Retinal pigment epithelial cell (primary cell): ENCODE measurements around the gene RNF168.
"Not testable (repeated sequence)": the region's sequence is repeated elsewhere in the genome, so short reads cannot be mapped to it uniquely, and the experiment has no call there.

ENCODE experiments used
- DNase-seq: peaks from one replicate; pipeline ENCODE4 v3.0.0-alpha.2; 2010; ENCODE audit warnings: low read depth
- H3K4me3 ChIP-seq: 2 replicates; pipeline ENCODE4 v1.5.1; 2011; ENCODE audit warnings: mild to moderate bottlenecking, low read length, control low read depth, moderate library complexity
- CTCF ChIP-seq: conservative IDR thresholded peaks from 2 replicates; pipeline ENCODE4 v1.5.1; 2011; ENCODE audit warnings: low read depth, low read length, control low read depth, inconsistent platforms

The RNF168 gene

GRCh38 chr3:196492080-196492479 is 11.5 kb downstream of the RNF168 start:
- no peak for DNase-seq
- no peak overlapping the region for H3K4me3 ChIP-seq
- TF ChIP-seq CTCF, result no peak

GRCh38 chr3:196489747-196490146 is 13.8 kb downstream of the RNF168 start:
- no peak for TF ChIP-seq CTCF
- no peak overlapping the region for H3K4me3 ChIP-seq
- no peak for DNase-seq

- H3K4me3 ChIP-seq, result no peak overlapping the region
- DNase-seq, result no peak
- TF ChIP-seq CTCF, result peak; percentile 57
Measured at GRCh38 chr3:196486263-196486662, 17.3 kb downstream of the RNF168 start.

- TF ChIP-seq CTCF, result no peak
- DNase-seq, result no peak
- H3K4me3 ChIP-seq, result no peak overlapping the region
Measured at GRCh38 chr3:196477678-196478077, 25.9 kb downstream of the RNF168 start.

GRCh38 chr3:196472286-196472685 is 31.3 kb downstream of the RNF168 start:
- no peak for TF ChIP-seq CTCF
- no peak overlapping the region for H3K4me3 ChIP-seq
- DNase-seq, result no peak

- no peak overlapping the region for H3K4me3 ChIP-seq
- no peak for TF ChIP-seq CTCF
- no peak for DNase-seq
Measured at GRCh38 chr3:196471551-196471950, 32.0 kb downstream of the RNF168 start.

GRCh38 chr3:196470182-196470581 is 33.4 kb downstream of the RNF168 start:
- not testable (repeated sequence) for DNase-seq, H3K4me3 ChIP-seq

GRCh38 chr3:196463804-196464203 is 39.8 kb downstream of the RNF168 start:
- no peak for TF ChIP-seq CTCF
- DNase-seq, result no peak
- H3K4me3 ChIP-seq, result no peak overlapping the region
